ENCODE data around the gene PAK2.
A peak's percentile ranks its signal among the peaks of the same experiment; 100 is the strongest.

Gene PAK2

DNA sequence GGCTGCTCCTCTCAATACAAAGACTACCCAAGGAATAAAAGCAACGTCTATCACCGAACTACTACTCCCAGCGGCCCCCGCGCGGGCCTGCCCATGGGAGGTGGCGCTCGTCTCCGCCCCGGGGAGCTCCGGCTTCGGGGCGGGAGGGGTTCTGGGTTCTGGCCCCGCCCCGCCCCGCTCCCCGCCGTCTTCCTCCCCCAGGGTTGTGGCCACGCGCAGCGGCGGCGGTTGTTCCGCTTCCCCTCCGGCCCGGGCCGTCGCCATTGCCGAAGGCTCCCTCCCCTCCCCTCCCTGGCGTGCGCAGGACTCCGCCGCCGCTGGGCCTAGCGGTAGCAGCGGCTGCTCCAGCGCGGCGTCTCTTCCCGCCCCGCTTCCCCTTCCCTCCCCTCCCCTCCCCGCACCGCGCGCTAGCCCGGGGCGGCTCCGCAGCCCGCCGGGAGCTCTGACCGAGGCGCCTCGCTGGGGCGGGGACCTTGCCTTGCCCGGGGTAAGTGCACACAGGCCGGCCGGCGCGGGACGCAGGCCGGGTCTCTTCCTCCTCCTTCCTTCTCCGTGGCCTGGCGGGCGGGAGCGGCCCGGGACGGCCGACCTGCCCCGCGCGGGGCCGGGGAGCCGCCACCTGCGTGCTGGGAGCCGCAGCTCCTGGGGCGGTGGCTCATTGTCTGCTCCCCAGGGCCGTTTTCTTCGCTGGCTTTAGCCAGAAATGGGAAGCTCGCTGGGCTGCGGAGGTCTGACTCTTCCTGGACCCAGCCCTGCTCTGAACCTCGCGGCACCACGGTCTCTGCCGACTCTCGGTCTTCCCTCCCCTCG lies at the start of gene PAK2:
TSS of gene PAK2 (plus strand) at position 187 of the 810 bp plus-strand sequence. CDS start 42,790 bp downstream, outside the sequence.
- Histone ChIP-seq H3K36me3 (ENCODE audit: control insufficient read depth, insufficient read depth, low read length) (no peaks in the 10 kb centered on the region), H3K27ac (ENCODE audit: low read length) (no peak within 1 kb of the TSS), H3K4me1 (ENCODE audit: control insufficient read depth, insufficient read depth, low read length) (no peaks in the 10 kb centered on the region), H3K27me3 (ENCODE audit: control insufficient read depth, insufficient read depth, low read length) (no peaks in the 10 kb centered on the region), H3K4me3 (ENCODE audit: low read length) (peak within 1 kb of the TSS; percentile 78), H3K9me3 (ENCODE audit: control insufficient read depth, insufficient read depth, low read length) (no peaks in the 10 kb centered on the region)
- peak; percentile 43 for DNase-seq (ENCODE audit: low read depth, low spot score)
- WGBS (ENCODE audit: insufficient coverage, insufficient read length), result no CpG with 5 or more reads among the region's 86 CpGs

DNA sequence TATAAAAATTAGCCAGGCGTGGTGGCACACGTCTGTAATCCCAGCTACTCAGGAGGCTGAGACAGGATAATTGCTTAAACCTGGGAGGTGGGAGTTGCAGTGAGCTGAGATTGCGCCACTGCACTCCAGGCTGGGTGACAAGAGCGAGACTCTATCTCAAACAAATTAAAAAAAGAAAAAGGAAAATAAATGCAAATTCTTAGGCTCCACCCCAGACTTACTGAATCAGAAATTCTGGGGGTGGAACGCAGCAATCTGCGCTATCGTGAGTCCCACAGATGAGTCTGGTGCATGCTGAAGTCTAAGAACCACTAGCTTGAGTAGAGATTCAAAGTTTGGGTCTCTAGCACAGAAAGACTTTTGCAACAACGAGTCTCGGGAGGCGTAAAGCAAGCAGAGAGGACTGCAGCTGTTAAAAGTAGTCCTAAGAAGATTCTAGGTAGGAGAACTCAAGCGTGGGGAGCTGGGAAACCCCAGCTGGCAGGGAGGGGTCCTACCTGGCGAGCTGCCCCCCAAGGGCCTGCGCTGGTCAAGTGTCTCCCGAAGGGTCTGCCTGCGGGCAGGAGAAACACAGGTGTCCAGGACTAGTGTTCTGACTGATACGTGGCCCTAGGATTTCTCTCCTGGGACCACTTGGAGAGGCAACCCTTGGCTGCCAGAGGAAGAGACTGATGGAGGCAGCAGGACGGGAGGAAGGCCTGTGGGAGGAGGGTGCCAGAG lies 49.6 kb upstream of the PAK2 start:
- H3K36me3 ChIP-seq (ENCODE audit: control insufficient read depth, insufficient read depth, low read length), result no peaks in the 10 kb centered on the region
- no peaks in the 10 kb centered on the region for H3K9me3 ChIP-seq (ENCODE audit: control insufficient read depth, insufficient read depth, low read length)
- H3K4me1 ChIP-seq (ENCODE audit: control insufficient read depth, insufficient read depth, low read length), result 0 out of 2 replicates have a peak, but pooled peaks cover 1% of the 10 kb centered on the region
- no CpG with 5 or more reads among the region's 17 CpGs for WGBS (ENCODE audit: insufficient coverage, insufficient read length)
- no peak overlapping the region for H3K4me3 ChIP-seq (ENCODE audit: low read length)
- no peak overlapping the region for H3K27ac ChIP-seq (ENCODE audit: low read length)
- H3K27me3 ChIP-seq (ENCODE audit: control insufficient read depth, insufficient read depth, low read length), result no peaks in the 10 kb centered on the region
- no peak for DNase-seq (ENCODE audit: low read depth, low spot score)

- no peak overlapping the region for H3K4me3 ChIP-seq (ENCODE audit: low read length)
- 0 out of 2 replicates have a peak, but pooled peaks cover 1% of the 10 kb centered on the region for H3K4me1 ChIP-seq (ENCODE audit: control insufficient read depth, insufficient read depth, low read length)
- H3K36me3 ChIP-seq (ENCODE audit: control insufficient read depth, insufficient read depth, low read length), result no peaks in the 10 kb centered on the region
- no peaks in the 10 kb centered on the region for H3K9me3 ChIP-seq (ENCODE audit: control insufficient read depth, insufficient read depth, low read length)
- H3K27ac ChIP-seq (ENCODE audit: low read length), result no peak overlapping the region
- no CpG with 5 or more reads among the region's 8 CpGs for WGBS (ENCODE audit: insufficient coverage, insufficient read length)
- no peaks in the 10 kb centered on the region for H3K27me3 ChIP-seq (ENCODE audit: control insufficient read depth, insufficient read depth, low read length)
- no peak for DNase-seq (ENCODE audit: low read depth, low spot score)
Measured at GRCh38 chr3:196691386-196691785, 48.3 kb upstream of the PAK2 start.

- Histone ChIP-seq H3K4me1 (ENCODE audit: control insufficient read depth, insufficient read depth, low read length) (no peaks in the 10 kb centered on the region), H3K27me3 (ENCODE audit: control insufficient read depth, insufficient read depth, low read length) (no peaks in the 10 kb centered on the region), H3K27ac (ENCODE audit: low read length) (no peak overlapping the region), H3K9me3 (ENCODE audit: control insufficient read depth, insufficient read depth, low read length) (no peaks in the 10 kb centered on the region), H3K36me3 (ENCODE audit: control insufficient read depth, insufficient read depth, low read length) (no peaks in the 10 kb centered on the region), H3K4me3 (ENCODE audit: low read length) (no peak overlapping the region)
- no CpG with 5 or more reads among the region's 1 CpG for WGBS (ENCODE audit: insufficient coverage, insufficient read length)
- no peak for DNase-seq (ENCODE audit: low read depth, low spot score)
Measured at GRCh38 chr3:196694202-196694638, 45.4 kb upstream of the PAK2 start.

GRCh38 chr3:196694941-196695848 lies 44.5 kb upstream of the PAK2 start:
- WGBS (ENCODE audit: insufficient coverage, insufficient read length), result 100% methylated on average over 8 of the region's 17 CpGs
- H3K27me3 ChIP-seq (ENCODE audit: control insufficient read depth, insufficient read depth, low read length), result no peaks in the 10 kb centered on the region
- no peak for DNase-seq (ENCODE audit: low read depth, low spot score)
- H3K27ac ChIP-seq (ENCODE audit: low read length), result no peak overlapping the region
- H3K4me1 ChIP-seq (ENCODE audit: control insufficient read depth, insufficient read depth, low read length), result no peaks in the 10 kb centered on the region
- H3K9me3 ChIP-seq (ENCODE audit: control insufficient read depth, insufficient read depth, low read length), result no peaks in the 10 kb centered on the region
- no peak overlapping the region for H3K4me3 ChIP-seq (ENCODE audit: low read length)
- no peaks in the 10 kb centered on the region for H3K36me3 ChIP-seq (ENCODE audit: control insufficient read depth, insufficient read depth, low read length)

- Histone ChIP-seq H3K4me1 (ENCODE audit: control insufficient read depth, insufficient read depth, low read length) (no peaks in the 10 kb centered on the region), H3K9me3 (ENCODE audit: control insufficient read depth, insufficient read depth, low read length) (no peaks in the 10 kb centered on the region), H3K36me3 (ENCODE audit: control insufficient read depth, insufficient read depth, low read length) (no peaks in the 10 kb centered on the region), H3K27me3 (ENCODE audit: control insufficient read depth, insufficient read depth, low read length) (no peaks in the 10 kb centered on the region), H3K27ac (ENCODE audit: low read length) (no peak overlapping the region), H3K4me3 (ENCODE audit: low read length) (no peak overlapping the region)
- no CpG with 5 or more reads among the region's 5 CpGs for WGBS (ENCODE audit: insufficient coverage, insufficient read length)
- DNase-seq (ENCODE audit: low read depth, low spot score), result no peak
Measured at GRCh38 chr3:196695849-196696226, 43.8 kb upstream of the PAK2 start.

GRCh38 chr3:196697270-196697669 lies 42.4 kb upstream of the PAK2 start:
- no peaks in the 10 kb centered on the region for H3K36me3 ChIP-seq (ENCODE audit: control insufficient read depth, insufficient read depth, low read length)
- no peak overlapping the region for H3K4me3 ChIP-seq (ENCODE audit: low read length)
- DNase-seq (ENCODE audit: low read depth, low spot score), result no peak
- H3K27me3 ChIP-seq (ENCODE audit: control insufficient read depth, insufficient read depth, low read length), result no peaks in the 10 kb centered on the region
- H3K9me3 ChIP-seq (ENCODE audit: control insufficient read depth, insufficient read depth, low read length), result no peaks in the 10 kb centered on the region
- H3K4me1 ChIP-seq (ENCODE audit: control insufficient read depth, insufficient read depth, low read length), result no peaks in the 10 kb centered on the region
- no CpG with 5 or more reads among the region's 5 CpGs for WGBS (ENCODE audit: insufficient coverage, insufficient read length)
- H3K27ac ChIP-seq (ENCODE audit: low read length), result no peak overlapping the region

- H3K4me3 ChIP-seq (ENCODE audit: low read length), result no peak overlapping the region
- H3K9me3 ChIP-seq (ENCODE audit: control insufficient read depth, insufficient read depth, low read length), result no peaks in the 10 kb centered on the region
- H3K4me1 ChIP-seq (ENCODE audit: control insufficient read depth, insufficient read depth, low read length), result no peaks in the 10 kb centered on the region
- H3K36me3 ChIP-seq (ENCODE audit: control insufficient read depth, insufficient read depth, low read length), result no peaks in the 10 kb centered on the region
- H3K27me3 ChIP-seq (ENCODE audit: control insufficient read depth, insufficient read depth, low read length), result no peaks in the 10 kb centered on the region
- no CpG with 5 or more reads among the region's 7 CpGs for WGBS (ENCODE audit: insufficient coverage, insufficient read length)
- no peak overlapping the region for H3K27ac ChIP-seq (ENCODE audit: low read length)
- DNase-seq (ENCODE audit: low read depth, low spot score), result no peak
Measured at GRCh38 chr3:196699749-196700148, 39.9 kb upstream of the PAK2 start.

- no peak for DNase-seq (ENCODE audit: low read depth, low spot score)
- no peak overlapping the region for H3K27ac ChIP-seq (ENCODE audit: low read length)
- no peaks in the 10 kb centered on the region for H3K36me3 ChIP-seq (ENCODE audit: control insufficient read depth, insufficient read depth, low read length)
- H3K27me3 ChIP-seq (ENCODE audit: control insufficient read depth, insufficient read depth, low read length), result no peaks in the 10 kb centered on the region
- no peaks in the 10 kb centered on the region for H3K4me1 ChIP-seq (ENCODE audit: control insufficient read depth, insufficient read depth, low read length)
- no peak overlapping the region for H3K4me3 ChIP-seq (ENCODE audit: low read length)
- WGBS (ENCODE audit: insufficient coverage, insufficient read length), result no CpG with 5 or more reads among the region's 4 CpGs
- no peaks in the 10 kb centered on the region for H3K9me3 ChIP-seq (ENCODE audit: control insufficient read depth, insufficient read depth, low read length)
Measured at GRCh38 chr3:196700801-196701200, 38.9 kb upstream of the PAK2 start.

- WGBS (ENCODE audit: insufficient coverage, insufficient read length), result no CpG with 5 or more reads among the region's 5 CpGs
Measured at GRCh38 chr3:196706327-196706726, 33.3 kb upstream of the PAK2 start.

More at GRCh38 chr3:196706327-196706726, 33.3 kb upstream of the PAK2 start:
- no peak for DNase-seq (ENCODE audit: low read depth, low spot score)
- Histone ChIP-seq H3K4me3 (ENCODE audit: low read length) (no peak overlapping the region), H3K4me1 (ENCODE audit: control insufficient read depth, insufficient read depth, low read length) (no peaks in the 10 kb centered on the region), H3K9me3 (ENCODE audit: control insufficient read depth, insufficient read depth, low read length) (no peaks in the 10 kb centered on the region), H3K27me3 (ENCODE audit: control insufficient read depth, insufficient read depth, low read length) (no peaks in the 10 kb centered on the region), H3K27ac (ENCODE audit: low read length) (no peak overlapping the region), H3K36me3 (ENCODE audit: control insufficient read depth, insufficient read depth, low read length) (no peaks in the 10 kb centered on the region)
